Endothelial cell of umbilical vein (primary cell): ENCODE measurements around the gene SPARC. TPM values are rescaled to one million over a fixed set of nuclear protein-coding genes. Genes with fewer than 3 reads are reported as not detected.

Experiments used
- BruUV-seq: library from RNA; stranded (reverse); fragments of 400-500 nt; replicated peaks from 2 replicates; lab custom pipeline; 2021; lab: Mats Ljungman, UMichigan
- CTCF ChIA-PET: fragments of 300-600, 350-600 bp; sonication (Branson Sonifier 250); formaldehyde crosslinking; loops from one replicate; lab custom pipeline; 2021; ENCODE audit warnings: antibody characterized with exemption, inconsistent platforms; lab: Charles Lee
- POLR2A ChIA-PET: fragments of 300-600, 350-600 bp; sonication (Branson Sonifier 250); formaldehyde crosslinking; loops from one replicate; lab custom pipeline; 2021; ENCODE audit warnings: antibody characterized with exemption, inconsistent platforms; lab: Charles Lee
- DNase-seq: peaks from one replicate; pipeline ENCODE4 v3.0.0-alpha.2; 2011; ENCODE audit warnings: low read depth, low spot score
- FAIRE-seq: peaks from 2 replicates; lab custom pipeline; 2011; peaks lifted over from hg19 to GRCh38; lab: Jason Lieb, UNC
- H2AFZ ChIP-seq: 2 replicates; pipeline ENCODE4 v1.6.0; 2012; ENCODE audit warnings: low read depth, low read length, control low read depth, inconsistent platforms
- H3K27ac ChIP-seq: 2 replicates; pipeline ENCODE4 v1.5.1; 2011; ENCODE audit warnings: low read depth, mild to moderate bottlenecking, control low read depth, low read length, moderate library complexity; ENCODE audit not compliant: insufficient read depth
- H3K27me3 ChIP-seq, 2 experiments: 2 replicates each; pipeline versions ENCODE4 v1.6.0 to v1.6.1; 2011; ENCODE audit warnings: low read length in 2 of 2, mixed read lengths in 1 of 2; ENCODE audit not compliant: control insufficient read depth in 2 of 2, insufficient read depth in 2 of 2
- H3K36me3 ChIP-seq, 2 experiments: 2 replicates in 1 of 2; 3 replicates in 1 of 2; pipeline ENCODE4 v1.5.1; 2011; ENCODE audit warnings: low read length in 2 of 2, mild to moderate bottlenecking in 1 of 2, moderate library complexity in 1 of 2; ENCODE audit not compliant: control insufficient read depth in 2 of 2, insufficient read depth in 2 of 2; ENCODE audit errors: extremely low read depth in 1 of 2
- H3K4me1 ChIP-seq: 3 replicates; pipeline ENCODE4 v1.5.1; 2011; ENCODE audit warnings: mild to moderate bottlenecking, low read length; ENCODE audit not compliant: control insufficient read depth, insufficient read depth; ENCODE audit errors: extremely low read depth
- H3K4me2 ChIP-seq: 2 replicates; pipeline ENCODE4 v1.6.1; 2011; ENCODE audit warnings: low read length, control low read depth, mixed read lengths; ENCODE audit not compliant: insufficient read depth
- H3K4me3 ChIP-seq, 3 experiments: fragments of 200-600 bp in 1 of 3; sonication (generic), shearing (Covaris generic) in 1 of 3; replicated peaks in 1 of 3; 2 replicates each; pipeline ENCODE4 v1.5.1; 2011 to 2016; ENCODE audit warnings: control low read depth in 3 of 3, low read length in 3 of 3, mild to moderate bottlenecking in 2 of 3, inconsistent platforms in 1 of 3, low read depth in 1 of 3, moderate library complexity in 1 of 3; ENCODE audit not compliant: insufficient read depth in 1 of 3
- H3K79me2 ChIP-seq: 2 replicates; pipeline ENCODE4 v1.6.0; 2012; ENCODE audit warnings: low read length, inconsistent platforms; ENCODE audit not compliant: control insufficient read depth, insufficient read depth
- H3K9ac ChIP-seq: replicated peaks from 2 replicates; pipeline ENCODE3; 2011; ENCODE audit warnings: low read length, control low read depth; ENCODE audit not compliant: insufficient read depth; ENCODE audit errors: extremely low read depth
- H3K9me1 ChIP-seq: replicated peaks from 3 replicates; pipeline ENCODE4 v1.6.0; 2011; ENCODE audit warnings: mild to moderate bottlenecking, low read length; ENCODE audit not compliant: control insufficient read depth, insufficient read depth; ENCODE audit errors: extremely low read depth
- H3K9me3 ChIP-seq: replicated peaks from 2 replicates; pipeline ENCODE4 v1.5.1; 2012; ENCODE audit warnings: low read length, inconsistent platforms; ENCODE audit not compliant: control insufficient read depth, insufficient read depth
- H4K20me1 ChIP-seq: replicated peaks from 2 replicates; pipeline ENCODE3; 2011; ENCODE audit warnings: mild to moderate bottlenecking, low read length; ENCODE audit not compliant: control insufficient read depth, insufficient read depth; ENCODE audit errors: extremely low read depth
- EZH2 ChIP-seq: IDR thresholded peaks from 2 replicates; pipeline ENCODE4 v1.6.1; 2012; ENCODE audit warnings: borderline replicate concordance, low read depth, mild to moderate bottlenecking, moderate library complexity, low read length, inconsistent platforms; ENCODE audit not compliant: severe bottlenecking
- FOS ChIP-seq: IDR thresholded peaks from 2 replicates; pipeline ENCODE4 v1.6.1; 2011; ENCODE audit warnings: mild to moderate bottlenecking, low read length, moderate library complexity, borderline replicate concordance; ENCODE audit not compliant: insufficient read depth
- GATA2 ChIP-seq: IDR thresholded peaks from 2 replicates; pipeline ENCODE4 v1.7.0; 2011; ENCODE audit warnings: low read depth, mild to moderate bottlenecking, moderate library complexity, mixed read lengths, low read length; ENCODE audit not compliant: insufficient read length, insufficient read depth
- JUN ChIP-seq: IDR thresholded peaks from 2 replicates; pipeline ENCODE4 v1.6.1; 2011; ENCODE audit warnings: borderline replicate concordance, low read depth; ENCODE audit not compliant: insufficient read length, insufficient read depth
- MYC ChIP-seq: IDR thresholded peaks from one replicate; pipeline ENCODE4 v1.6.1; 2011; ENCODE audit warnings: mild to moderate bottlenecking, low read depth, low read length
- POLR2A ChIP-seq: IDR thresholded peaks from 2 replicates; pipeline ENCODE4 v1.6.1; 2012; ENCODE audit warnings: low read depth, mild to moderate bottlenecking, control low read depth, low read length
- POLR2AphosphoS5 ChIP-seq: IDR thresholded peaks from 2 replicates; pipeline ENCODE4 v1.6.1; 2012; ENCODE audit warnings: low read depth, mild to moderate bottlenecking, control low read depth, low read length, moderate library complexity; ENCODE audit not compliant: insufficient read depth
- dilution Hi-C: fragments of 300-500 bp; cut with MboI; formaldehyde crosslinking; loops from one replicate; pipeline ENCODE4 v1.15.0; 2019; ENCODE audit warnings: low sequenced_read_pairs; ENCODE audit not compliant: extremely low pct_ligation_motif_present
- intact Hi-C: fragments of 100-400 bp; cut with micrococcal nuclease; formaldehyde crosslinking; loops from one replicate; pipeline ENCODE4 v1.10.0; 2022
- polyA plus RNA-seq, 4 experiments: library from polyadenylated mRNA; depleted of rRNA in 3 of 4; stranded (reverse) in 3 of 4; unstranded in 1 of 4; fragments of >200 nt; gene quantifications; 2 replicates each; pipeline versions ENCODE4 v1.2.1 to v1.2.3, GENCODE V29; 2011 to 2012; ENCODE audit warnings: missing spikeins in 1 of 4
- total RNA-seq: library from RNA; stranded (reverse); gene quantifications from 2 replicates; pipeline ENCODE4 v1.2.3, GENCODE V29; 2021
- TF ChIP-seq, protein P1 (sequence below), 2 donors: IDR thresholded peaks; 1 replicate in 1 of 2; 2 replicates in 1 of 2; pipeline ENCODE4 v1.5.1; 2011; ENCODE audit warnings: low read length in 2 of 2, mild to moderate bottlenecking in 2 of 2, moderate library complexity in 2 of 2, control low read depth in 1 of 2, inconsistent platforms in 1 of 2, low read depth in 1 of 2; ENCODE audit not compliant: insufficient read depth in 1 of 2; ENCODE audit errors: extremely low read depth in 1 of 2
- TF ChIP-seq, protein P2 (sequence below): IDR thresholded peaks from 2 replicates; pipeline ENCODE4 v1.6.1; 2011; ENCODE audit not compliant: insufficient read depth, insufficient read length

SPARC gene
- total and polyA plus RNA-seq, 2 donors (not counting 3 experiments of a cell fraction or from before 2014, with no cell fraction given): 2,962 to 3,114 TPM

DNA sequence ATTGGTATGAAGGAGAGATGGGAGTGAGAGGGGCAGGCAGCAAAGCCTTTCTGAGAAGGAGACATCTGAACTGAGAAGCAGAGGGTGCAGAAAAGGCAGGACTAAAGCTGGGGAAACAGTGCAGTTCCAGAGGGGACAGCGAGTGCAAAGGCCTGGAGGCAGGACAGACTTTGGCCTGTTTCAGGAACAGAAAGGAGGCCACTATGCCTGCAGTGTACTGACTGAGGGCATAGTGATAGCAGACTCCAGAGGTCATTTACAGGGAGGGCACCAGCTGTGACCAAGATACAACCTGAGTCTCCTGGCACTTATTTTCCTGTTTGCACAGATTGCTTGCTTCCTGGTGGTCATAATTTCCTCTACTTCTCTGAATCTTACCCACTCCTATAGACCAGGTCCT, 29.6 kb downstream of the SPARC start:
- FAIRE-seq (no peak), DNase-seq (no peak)
- ChIA-PET CTCF (interaction anchor here (2.6 to 6.1 kb wide), 3 partner anchors 25 to 82 kb away, joined by 39 to 323 read pairs (median 173); no protein-coding TSS in a partner anchor), POLR2A (no interaction called here)
- Histone ChIP-seq H3K36me3 (peaks cover 2 to 4% of the 10 kb centered on the region in 2 experiments), H2AFZ (no peak overlapping the region), H4K20me1 (no peaks in the 10 kb centered on the region), H3K9ac (no peak overlapping the region), H3K4me1 (peaks cover 6% of the 10 kb centered on the region), H3K27ac (no peak overlapping the region), H3K4me3 (no peak overlapping the region), H3K79me2 (no peaks in the 10 kb centered on the region), H3K4me2 (no peak overlapping the region), H3K9me3 (no peaks in the 10 kb centered on the region), H3K27me3 (no peaks in the 10 kb centered on the region), H3K9me1 (no peaks in the 10 kb centered on the region)
- BruUV-seq: no TSS peak
- intact Hi-C loops (loop anchor here (10.0 kb wide), 1 partner anchor 488 kb away; no protein-coding TSS in a partner anchor), dilution Hi-C loops (no loop called here)
- TF ChIP-seq, protein P1, sequence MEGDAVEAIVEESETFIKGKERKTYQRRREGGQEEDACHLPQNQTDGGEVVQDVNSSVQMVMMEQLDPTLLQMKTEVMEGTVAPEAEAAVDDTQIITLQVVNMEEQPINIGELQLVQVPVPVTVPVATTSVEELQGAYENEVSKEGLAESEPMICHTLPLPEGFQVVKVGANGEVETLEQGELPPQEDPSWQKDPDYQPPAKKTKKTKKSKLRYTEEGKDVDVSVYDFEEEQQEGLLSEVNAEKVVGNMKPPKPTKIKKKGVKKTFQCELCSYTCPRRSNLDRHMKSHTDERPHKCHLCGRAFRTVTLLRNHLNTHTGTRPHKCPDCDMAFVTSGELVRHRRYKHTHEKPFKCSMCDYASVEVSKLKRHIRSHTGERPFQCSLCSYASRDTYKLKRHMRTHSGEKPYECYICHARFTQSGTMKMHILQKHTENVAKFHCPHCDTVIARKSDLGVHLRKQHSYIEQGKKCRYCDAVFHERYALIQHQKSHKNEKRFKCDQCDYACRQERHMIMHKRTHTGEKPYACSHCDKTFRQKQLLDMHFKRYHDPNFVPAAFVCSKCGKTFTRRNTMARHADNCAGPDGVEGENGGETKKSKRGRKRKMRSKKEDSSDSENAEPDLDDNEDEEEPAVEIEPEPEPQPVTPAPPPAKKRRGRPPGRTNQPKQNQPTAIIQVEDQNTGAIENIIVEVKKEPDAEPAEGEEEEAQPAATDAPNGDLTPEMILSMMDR (IDR thresholded peaks at IDR 0.05; ENCODE audit: extremely low read depth in 1 of 2, insufficient read depth in 1 of 2, low read depth in 1 of 2, low read length in 2 of 2): no peak
- TF ChIP-seq, protein P2, sequence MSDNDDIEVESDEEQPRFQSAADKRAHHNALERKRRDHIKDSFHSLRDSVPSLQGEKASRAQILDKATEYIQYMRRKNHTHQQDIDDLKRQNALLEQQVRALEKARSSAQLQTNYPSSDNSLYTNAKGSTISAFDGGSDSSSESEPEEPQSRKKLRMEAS: no peak
- TF ChIP-seq MYC (no peak), POLR2AphosphoS5 (no peak), EZH2 (no peak), POLR2A (no peak), GATA2 (no peak), FOS (no peak), JUN (no peak)
